GM21737 (cell line): ENCODE measurements around the gene DPM1.

Experiments
- ATAC-seq: cut with Tn5 transposase; IDR thresholded peaks from one replicate; pipeline ENCODE4 v1.9.1; 2021; ENCODE audit warnings: mild to moderate bottlenecking, moderate library complexity; ENCODE audit not compliant: unreplicated experiment

DPM1 gene

DNA sequence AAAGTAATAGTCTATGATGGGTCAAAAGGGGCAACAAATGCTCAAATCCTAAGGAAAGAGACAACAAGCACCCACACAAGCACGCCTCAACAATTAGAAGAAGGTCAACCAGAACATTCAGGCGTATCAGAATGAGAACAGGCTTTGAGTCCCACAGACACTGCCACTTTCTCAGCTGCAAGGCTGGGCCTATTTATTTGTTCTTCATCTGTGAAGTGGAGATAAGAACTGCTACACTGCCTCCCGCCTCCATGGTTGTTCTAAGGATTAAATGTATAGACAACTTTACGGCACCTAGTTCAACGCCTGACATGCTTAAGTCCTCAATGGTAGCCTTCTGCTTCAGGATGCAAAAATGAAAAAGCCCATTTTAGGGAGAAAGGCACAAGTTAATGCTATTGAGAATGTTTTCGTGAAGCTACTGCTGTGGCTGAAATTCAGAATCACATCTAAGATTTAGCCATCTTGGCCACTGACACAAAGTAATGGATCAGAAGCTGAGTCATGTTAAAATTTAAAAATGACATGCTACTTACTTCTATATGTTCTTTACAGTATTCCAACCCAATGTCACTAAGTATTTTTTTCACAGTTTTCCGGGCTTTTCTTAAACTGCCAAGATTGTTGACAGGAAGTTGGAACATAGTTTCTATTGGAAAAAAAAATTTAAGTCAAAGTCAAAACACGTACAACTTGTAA, 54.8 kb downstream of the DPM1 start:
- no peak for ATAC-seq

DNA sequence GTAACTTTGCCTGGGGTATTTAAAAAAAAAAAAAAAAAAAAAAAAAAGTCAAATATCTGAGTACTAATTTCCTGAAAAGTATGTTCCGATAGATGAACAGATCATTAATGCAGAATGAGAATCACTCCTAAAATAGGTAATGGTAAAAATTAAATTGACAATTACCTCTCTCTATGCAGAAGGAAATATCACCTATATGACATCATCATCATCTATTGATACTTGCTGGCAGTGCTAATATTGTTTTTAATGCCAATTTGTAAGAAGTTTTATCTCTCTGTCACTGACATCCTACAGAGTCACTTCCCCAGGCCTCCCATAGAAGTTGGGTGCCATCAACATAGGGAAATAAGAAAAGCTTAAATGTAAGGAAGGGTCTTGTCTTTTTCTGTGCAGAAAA, 57.0 kb downstream of the DPM1 start:
- no peak for ATAC-seq

DNA sequence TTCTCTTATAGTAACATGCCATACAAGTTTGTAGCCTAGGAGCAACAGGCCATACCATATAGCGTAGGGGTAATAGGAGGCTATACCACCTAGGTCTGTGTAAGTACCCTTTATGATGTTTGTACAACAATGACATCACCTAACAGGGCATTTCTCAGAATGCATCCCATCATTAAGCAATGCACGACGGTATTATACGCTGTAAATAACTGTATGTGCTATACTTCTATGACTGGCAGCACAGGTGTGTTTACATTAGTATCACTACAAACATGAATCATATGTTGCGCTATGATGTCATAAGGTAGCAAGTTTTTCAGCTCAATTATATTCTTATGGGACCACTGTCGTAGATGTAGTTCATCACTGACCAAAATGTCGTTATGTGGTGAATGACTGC, 58.1 kb downstream of the DPM1 start:
- no peak for ATAC-seq

DNA sequence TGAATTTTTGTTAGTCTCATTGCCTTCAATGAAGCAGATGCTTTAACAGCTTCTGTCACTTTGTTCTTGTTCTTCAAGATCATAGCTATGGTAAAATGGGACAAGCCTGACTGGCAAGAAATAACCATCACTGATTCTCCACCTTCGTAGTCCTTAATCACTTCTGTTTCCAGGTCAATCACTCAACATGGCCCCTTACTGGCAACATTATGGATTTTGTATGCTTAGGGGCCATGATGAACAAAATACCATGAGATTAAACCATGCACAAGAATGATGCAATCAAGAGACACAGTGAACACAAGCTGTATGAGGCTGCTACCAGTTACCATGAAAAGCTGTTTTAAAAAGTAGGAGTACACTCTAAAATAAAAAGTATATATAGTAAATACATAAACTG, 59.9 kb downstream of the DPM1 start:
- no peak for ATAC-seq

DNA sequence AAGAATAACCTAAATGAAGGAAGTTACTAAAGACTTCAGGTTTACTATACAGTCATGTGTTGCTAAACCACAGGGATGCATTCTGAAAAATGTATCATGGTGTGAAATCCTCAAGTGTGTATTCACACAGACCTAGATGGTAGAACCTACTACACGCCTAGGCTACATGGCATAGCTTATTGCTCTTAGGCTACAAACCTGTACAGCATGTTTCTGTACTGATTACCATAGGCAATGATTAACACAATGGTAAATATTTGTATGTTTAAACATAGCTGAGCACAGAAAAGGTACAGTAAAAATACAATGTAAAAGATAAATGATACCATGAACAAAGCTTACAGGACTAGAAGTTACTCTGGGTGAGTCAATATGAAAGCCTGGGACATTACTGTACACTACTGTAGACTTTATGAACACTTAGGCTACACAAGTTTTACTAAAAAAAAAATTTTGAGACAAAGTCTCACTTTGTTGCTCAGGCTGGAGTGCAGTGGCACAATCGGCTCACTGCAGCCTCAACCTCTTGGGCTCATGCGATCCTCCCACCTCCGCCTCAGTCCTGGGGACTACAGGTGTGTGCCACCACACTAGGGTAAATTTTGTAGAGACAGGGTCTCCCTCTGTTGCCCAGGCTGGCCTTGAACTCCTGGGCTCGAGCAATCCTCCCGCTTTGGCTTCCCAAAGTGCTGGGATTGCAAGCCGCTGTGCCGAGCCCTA, 63.1 kb downstream of the DPM1 start:
- no peak for ATAC-seq

DNA sequence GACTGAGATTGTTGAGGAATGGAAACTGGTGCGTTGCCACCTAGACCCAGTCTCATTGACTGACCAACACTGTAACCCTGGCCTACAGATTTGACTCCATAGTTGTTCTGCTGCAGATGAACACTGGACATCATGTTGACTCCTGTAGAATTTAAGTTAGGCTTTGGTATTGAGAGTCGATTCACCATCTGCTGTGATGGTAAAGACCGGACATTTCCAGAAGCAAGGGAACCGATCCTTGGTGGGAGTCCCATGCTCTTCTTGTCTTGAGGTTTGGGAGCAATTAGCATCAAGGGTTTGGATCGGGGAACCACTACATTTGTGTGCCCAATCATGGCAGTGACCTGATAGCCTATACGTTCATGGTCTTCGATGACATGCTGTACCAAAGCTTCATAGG, 64.7 kb downstream of the DPM1 start:
- ATAC-seq: no peak

DNA sequence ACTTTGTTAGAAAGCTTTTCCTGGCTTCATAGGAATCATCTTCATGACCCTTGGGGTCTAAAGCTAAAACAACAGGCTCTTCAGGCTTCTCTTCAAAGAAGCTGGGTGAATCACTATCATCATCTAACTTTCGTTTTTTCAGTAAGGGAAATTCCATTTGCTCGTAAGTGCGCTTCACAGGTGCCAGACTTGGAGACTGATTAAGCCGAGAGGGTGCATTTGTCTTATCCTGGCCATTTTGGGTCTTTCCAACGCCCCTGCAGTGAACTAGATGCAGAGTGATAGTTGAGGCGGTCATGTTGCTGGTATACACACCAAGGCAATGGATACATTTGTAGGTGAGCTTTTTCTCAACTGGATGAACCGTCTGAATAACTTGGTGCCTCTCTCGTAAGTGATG, 65.9 kb downstream of the DPM1 start:
- no peak for ATAC-seq

DNA sequence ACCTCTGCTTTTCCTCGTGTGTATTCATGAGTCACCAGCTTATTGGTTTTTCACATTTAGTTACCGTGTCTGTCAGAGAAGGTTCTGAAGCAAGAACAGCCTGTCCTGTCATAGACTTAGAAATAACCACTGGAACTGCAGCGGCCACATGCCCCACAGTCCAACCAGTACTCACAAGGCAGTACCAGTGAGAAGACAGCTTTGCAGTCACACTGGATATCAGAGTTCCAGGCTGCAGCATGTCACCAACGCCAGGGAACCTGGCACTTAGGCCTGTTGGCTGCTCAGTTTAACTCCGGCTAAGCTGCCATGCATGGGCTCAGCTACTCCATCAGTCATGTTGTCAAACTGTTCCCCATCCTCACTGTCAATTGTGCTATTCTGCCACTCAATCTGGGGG, 67.2 kb downstream of the DPM1 start:
- no peak for ATAC-seq

DNA sequence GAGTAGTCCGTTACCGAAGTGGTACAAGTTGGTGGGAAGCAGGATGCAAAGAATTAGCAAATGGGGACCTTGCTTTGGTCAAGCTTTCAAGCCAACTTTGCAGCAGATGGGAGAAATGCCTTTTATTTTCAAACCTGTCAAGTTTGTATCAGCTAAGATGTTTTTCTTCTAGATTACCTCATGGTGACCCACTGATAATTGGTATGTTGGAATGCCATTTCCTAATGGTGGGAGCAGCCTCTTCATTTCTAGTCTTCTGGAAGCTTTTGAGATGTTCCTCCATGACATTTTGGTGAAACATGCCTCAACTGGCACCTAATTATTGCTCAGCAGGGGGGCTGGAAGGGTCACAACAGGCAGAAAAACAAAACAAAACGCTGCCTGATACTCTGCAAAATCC, 70.8 kb downstream of the DPM1 start:
- ATAC-seq: no peak

DNA sequence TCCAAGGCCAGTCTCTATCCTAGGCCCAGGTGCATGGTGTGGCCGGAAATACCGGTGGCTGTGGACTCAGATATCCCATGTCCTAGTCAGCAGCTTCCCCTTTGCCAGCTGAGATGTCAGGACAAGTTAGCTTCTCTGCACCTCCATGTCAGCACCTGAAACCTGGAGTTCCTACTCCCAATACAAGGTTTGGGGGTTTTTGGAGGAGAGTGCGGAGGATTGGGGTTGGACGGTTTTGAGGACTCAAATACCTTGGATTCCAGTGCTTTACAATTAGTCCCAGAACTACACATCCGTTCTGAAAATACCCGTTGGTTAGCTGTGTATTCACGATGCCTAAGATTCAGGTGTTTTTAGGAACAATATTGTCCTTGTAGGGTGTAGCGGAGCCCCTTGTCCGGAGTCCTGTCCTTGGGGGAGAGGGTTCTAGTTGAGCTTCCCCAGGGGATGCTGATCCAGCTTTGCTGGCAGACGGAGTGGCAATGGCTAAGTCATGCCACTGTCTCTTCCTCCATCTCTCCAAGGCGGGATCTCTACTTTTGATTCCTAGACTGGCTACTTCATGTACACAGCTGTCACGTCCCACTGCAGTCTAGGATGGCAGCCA, 72.0 kb downstream of the DPM1 start:
- ATAC-seq: no peak

DNA sequence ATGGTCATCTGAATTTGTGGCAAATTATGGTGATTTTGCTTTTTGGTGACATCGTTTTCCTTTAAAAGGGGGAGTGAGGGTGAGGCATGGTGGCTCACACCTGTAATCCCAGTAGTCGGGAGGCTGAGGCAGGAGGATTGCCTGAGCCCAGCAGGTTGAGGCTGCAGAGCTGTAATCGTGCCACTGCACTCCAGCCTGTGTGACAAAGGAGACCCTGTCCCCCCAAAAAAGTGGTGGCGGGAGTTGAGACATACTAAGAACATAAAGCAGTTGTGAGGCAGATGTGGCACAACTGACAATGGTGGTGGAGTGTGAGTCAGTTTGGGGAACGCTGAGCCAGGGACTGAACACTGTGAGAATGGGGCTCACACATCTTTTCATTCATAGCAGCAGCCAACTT, 72.6 kb downstream of the DPM1 start:
- no peak for ATAC-seq

DNA sequence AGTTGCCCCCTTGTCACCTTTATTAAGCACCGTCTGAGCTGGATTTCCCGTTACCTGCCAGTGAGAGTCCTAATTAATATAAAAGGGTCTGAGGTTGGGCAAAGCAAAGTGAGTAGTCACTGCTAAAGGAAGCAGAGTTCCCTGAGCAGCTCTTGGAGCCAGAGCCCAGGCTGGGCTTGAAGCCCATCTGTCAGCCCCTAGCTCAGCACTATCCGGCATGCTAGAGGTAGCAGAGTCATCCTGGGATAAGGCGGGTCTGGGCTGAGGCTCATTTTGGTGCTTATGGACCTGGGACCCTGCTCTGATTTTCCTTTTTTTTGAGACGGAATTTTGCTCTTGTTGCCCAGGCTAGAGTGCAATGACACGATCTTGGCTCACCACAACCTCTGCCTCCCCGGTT, 73.3 kb downstream of the DPM1 start:
- no peak for ATAC-seq
